ENCODE measurements around the gene CCL17. TPM values are rescaled to one million over a fixed set of nuclear protein-coding genes. Genes with fewer than 3 reads are reported as not detected.

The CCL17 gene
- total and polyA plus RNA-seq, 9 of the 15 experiments (the other 6 are each of a cell fraction or from before 2014, with no cell fraction given): not detected

DNA sequence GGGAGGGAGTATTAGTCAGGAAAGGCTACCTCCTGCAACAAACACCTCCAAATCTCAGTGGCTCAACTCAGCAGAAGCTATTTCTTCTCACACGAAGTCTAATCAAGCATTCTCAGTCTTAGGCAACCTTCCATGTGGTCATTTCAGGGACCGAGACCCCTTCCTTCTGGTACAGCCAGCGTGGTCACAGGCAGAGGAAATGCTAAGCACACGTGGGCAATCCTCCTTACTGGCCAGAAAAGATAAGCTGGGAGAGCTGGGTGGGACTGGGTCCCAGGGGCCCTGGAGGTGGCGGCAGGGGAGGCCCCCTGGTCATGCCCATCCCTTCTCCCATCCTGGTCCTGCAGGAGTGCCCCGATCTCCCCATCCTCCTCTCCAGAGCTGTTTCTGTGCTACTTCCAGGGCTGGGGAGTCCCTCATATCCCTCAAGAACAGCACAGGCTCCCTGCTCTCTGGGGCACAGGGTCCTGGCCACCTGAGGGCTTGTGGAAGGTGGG lies 38.0 kb upstream of the CCL17 start:
- Histone ChIP-seq H3K79me2 (ENCODE audit: control insufficient read depth, insufficient read depth, low read length) (no peaks in the 10 kb centered on the region), H3K9me3 (replicated peaks; ENCODE audit: control insufficient read depth, insufficient read depth, low read depth, low read length) (no peaks in the 10 kb centered on the region), H2AFZ (ENCODE audit: low read depth, low read length) (no peak overlapping the region), H3K9ac (ENCODE audit: insufficient read depth in 1 of 2, low read depth in 2 of 2, low read length in 2 of 2) (no peak overlapping the region), H4K20me1 (replicated peaks; ENCODE audit: control insufficient read depth, insufficient read depth, low read length) (peaks cover 7% of the 10 kb centered on the region; the same call in 1 of the 2 replicates), H3K27ac (ENCODE audit: extremely low read depth, low read depth, low read length) (no peak overlapping the region), H3K27me3 (ENCODE audit: control insufficient read depth in 2 of 2, insufficient read depth in 2 of 2, low read length in 2 of 2) (peaks cover 15 to 50% of the 10 kb centered on the region in 2 experiments), H3K4me2 (ENCODE audit: insufficient read depth, low read length) (no peak overlapping the region), H3K4me1 (replicated peaks in 1 of 2; ENCODE audit: control insufficient read depth in 2 of 2, insufficient read depth in 2 of 2, low read length in 2 of 2) (no peaks in the 10 kb centered on the region; a peak in 1 of 5 replicates), H3K9me1 (ENCODE audit: control insufficient read depth, insufficient read depth, low read length) (no peaks in the 10 kb centered on the region), H3K4me3 (no peak overlapping the region), H3K36me3 (ENCODE audit: control insufficient read depth, insufficient read depth, low read length) (no peaks in the 10 kb centered on the region)
- POLR2A ChIA-PET: interaction anchor here (0.6 kb wide), 2 partner anchors 58 to 358 kb away, joined by 3 to 4 read pairs; no protein-coding TSS in a partner anchor
- ATAC-seq (no peak), FAIRE-seq (no peak), DNase-seq (ENCODE audit: extremely low read depth in 1 of 4, low spot score in 3 of 4) (no peak)
- intact Hi-C loops (cut with micrococcal nuclease) (no loop called here), in situ Hi-C loops (cut with MboI) (no loop called here)
- TF ChIP-seq CBFA2T3 (IDR thresholded peaks at IDR 0.05): 0 out of 2 replicates have a peak, but pooled peaks have one; percentile 21
- no peak for TF ChIP-seq ETV5 (CRISPR knock-in tag; IDR thresholded peaks at IDR 0.05; ENCODE audit: low read depth)
- TF ChIP-seq RBM34 (IDR thresholded peaks at IDR 0.05; ENCODE audit: borderline replicate concordance, insufficient read depth, low read length): no peak
- CTCF ChIA-PET (ENCODE audit: low intra/inter-chr PET ratio): no interaction called here
- BruUV-seq (replicated peaks): no TSS peak
- 3% methylated on average over 5 of the region's 6 CpGs for WGBS (ENCODE audit: insufficient coverage, low coverage, missing lambda C conversion rate)

DNA sequence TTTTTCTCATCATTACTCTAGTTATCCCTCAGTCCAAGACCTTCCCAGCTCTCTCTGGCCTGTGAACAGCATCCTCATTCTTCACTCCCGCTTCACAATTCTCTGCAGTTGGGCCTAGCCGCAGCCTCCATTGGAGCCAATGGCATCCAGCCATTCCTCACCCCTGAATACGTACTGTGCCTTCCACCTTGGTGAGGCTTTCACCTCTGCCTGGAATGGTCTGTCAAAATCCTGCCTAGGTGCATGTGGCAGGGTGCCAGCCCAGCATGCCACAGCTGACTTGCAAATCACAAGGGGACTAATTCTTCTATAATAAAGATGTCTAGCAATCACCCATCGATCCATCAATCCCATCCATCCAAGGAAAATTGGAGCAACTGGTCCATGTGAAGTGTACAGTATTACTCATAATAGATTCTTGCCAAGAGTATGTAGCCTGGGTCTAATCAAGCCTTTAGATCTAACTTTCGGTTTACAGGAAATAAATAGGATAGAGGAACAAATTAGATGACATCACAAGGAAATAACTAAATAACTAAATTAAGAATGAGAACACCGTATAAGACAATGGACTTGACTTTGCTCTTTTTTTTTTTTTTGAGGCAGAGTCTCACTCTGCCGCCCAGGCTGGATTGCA lies 37.3 kb upstream of the CCL17 start:
- H2AFZ ChIP-seq (ENCODE audit: low read depth, low read length): no peak overlapping the region
- FAIRE-seq (no peak), ATAC-seq (no peak), DNase-seq (ENCODE audit: extremely low read depth in 1 of 4, low spot score in 3 of 4) (no peak)
- H3K4me2 ChIP-seq (ENCODE audit: insufficient read depth, low read length): no peak overlapping the region
- H3K79me2 ChIP-seq (ENCODE audit: control insufficient read depth, insufficient read depth, low read length): no peaks in the 10 kb centered on the region
- intact Hi-C loops (cut with micrococcal nuclease): no loop called here
- H3K27me3 ChIP-seq (ENCODE audit: control insufficient read depth in 2 of 2, insufficient read depth in 2 of 2, low read length in 2 of 2): peaks cover 15 to 57% of the 10 kb centered on the region in 2 experiments
- H3K9me3 ChIP-seq (replicated peaks; ENCODE audit: control insufficient read depth, insufficient read depth, low read depth, low read length): no peaks in the 10 kb centered on the region
- in situ Hi-C loops (cut with MboI): no loop called here
- H3K9me1 ChIP-seq (ENCODE audit: control insufficient read depth, insufficient read depth, low read length): no peaks in the 10 kb centered on the region
- H3K4me3 ChIP-seq: no peak overlapping the region
- H3K36me3 ChIP-seq (ENCODE audit: control insufficient read depth, insufficient read depth, low read length): no peaks in the 10 kb centered on the region
- no peak overlapping the region for H3K27ac ChIP-seq (ENCODE audit: extremely low read depth, low read depth, low read length)
- no TSS peak for BruUV-seq (replicated peaks)
- TF ChIP-seq NR4A1 (CRISPR knock-in tag; IDR thresholded peaks at IDR 0.05) (no peak), NR4A1 (tag; IDR thresholded peaks at IDR 0.05) (no peak), NFIC (IDR thresholded peaks at IDR 0.05) (peak; percentile 34; the same call in 1 of the 2 replicates)
- peaks cover 7% of the 10 kb centered on the region; the same call in 1 of the 2 replicates for H4K20me1 ChIP-seq (replicated peaks; ENCODE audit: control insufficient read depth, insufficient read depth, low read length)
- WGBS (ENCODE audit: insufficient coverage, low coverage, missing lambda C conversion rate): 6% methylated on average over 7 of the region's 7 CpGs
- ChIA-PET CTCF (ENCODE audit: low intra/inter-chr PET ratio) (no interaction called here), POLR2A (interaction anchor here (0.6 kb wide), 2 partner anchors 59 to 358 kb away, joined by 3 to 4 read pairs; no protein-coding TSS in a partner anchor)
- no peak overlapping the region for H3K9ac ChIP-seq (ENCODE audit: insufficient read depth in 1 of 2, low read depth in 2 of 2, low read length in 2 of 2)
- H3K4me1 ChIP-seq (replicated peaks in 1 of 2; ENCODE audit: control insufficient read depth in 2 of 2, insufficient read depth in 2 of 2, low read length in 2 of 2): peaks cover 0 to under 1% of the 10 kb centered on the region in 2 experiments; a peak in 2 of 5 replicates
